ENCODE measurements around the gene PTPRN2.

DNA sequence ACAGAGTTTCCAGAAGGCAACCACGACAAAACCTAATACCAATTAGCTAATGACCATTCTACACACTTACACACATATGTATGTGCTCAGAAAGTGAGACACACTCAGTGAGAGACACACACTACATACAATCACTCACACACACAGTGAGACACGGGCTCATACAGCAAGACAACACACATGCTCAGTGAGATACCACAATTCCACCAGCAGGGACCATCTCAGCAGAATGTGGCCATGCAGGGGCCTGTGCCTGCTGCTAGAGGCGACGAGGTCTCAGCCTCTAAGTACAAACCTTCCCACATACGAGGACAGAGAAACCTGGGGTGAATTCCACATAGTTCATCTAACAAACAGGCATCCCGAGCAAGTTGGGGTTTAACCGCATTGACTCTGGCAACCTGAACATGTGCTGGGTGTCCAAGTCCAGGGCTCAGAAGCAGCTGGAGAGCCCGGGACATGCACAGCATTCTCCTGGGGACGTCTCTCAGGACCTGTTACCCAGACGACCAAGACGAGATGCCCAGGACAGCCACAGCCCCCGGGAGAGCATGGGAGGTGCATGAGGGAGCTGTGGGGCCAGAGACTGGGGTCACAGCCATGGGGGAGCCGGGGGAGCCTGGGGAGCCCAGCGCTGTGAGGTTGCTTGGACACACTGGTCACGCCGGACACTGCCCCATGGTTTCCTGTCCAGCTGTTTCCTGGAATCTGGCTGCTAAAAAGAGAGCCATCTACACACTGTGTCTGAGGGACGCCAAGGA lies 523.6 kb downstream of the PTPRN2 start:
- TF ChIP-seq, protein P1, sequence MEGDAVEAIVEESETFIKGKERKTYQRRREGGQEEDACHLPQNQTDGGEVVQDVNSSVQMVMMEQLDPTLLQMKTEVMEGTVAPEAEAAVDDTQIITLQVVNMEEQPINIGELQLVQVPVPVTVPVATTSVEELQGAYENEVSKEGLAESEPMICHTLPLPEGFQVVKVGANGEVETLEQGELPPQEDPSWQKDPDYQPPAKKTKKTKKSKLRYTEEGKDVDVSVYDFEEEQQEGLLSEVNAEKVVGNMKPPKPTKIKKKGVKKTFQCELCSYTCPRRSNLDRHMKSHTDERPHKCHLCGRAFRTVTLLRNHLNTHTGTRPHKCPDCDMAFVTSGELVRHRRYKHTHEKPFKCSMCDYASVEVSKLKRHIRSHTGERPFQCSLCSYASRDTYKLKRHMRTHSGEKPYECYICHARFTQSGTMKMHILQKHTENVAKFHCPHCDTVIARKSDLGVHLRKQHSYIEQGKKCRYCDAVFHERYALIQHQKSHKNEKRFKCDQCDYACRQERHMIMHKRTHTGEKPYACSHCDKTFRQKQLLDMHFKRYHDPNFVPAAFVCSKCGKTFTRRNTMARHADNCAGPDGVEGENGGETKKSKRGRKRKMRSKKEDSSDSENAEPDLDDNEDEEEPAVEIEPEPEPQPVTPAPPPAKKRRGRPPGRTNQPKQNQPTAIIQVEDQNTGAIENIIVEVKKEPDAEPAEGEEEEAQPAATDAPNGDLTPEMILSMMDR (IDR thresholded peaks at IDR 0.05), result no peak
- TF ChIP-seq POLR2A (IDR thresholded peaks at IDR 0.05), result no peak
- TF ChIP-seq POLR2AphosphoS5 (IDR thresholded peaks at IDR 0.05), result no peak
